CD4-positive, alpha-beta T cell treated with Interleukin-2 at 100 ng/mL for 4 hours (primary cell): ENCODE data around the gene PARN.
"Not testable (repeated sequence)": the region's sequence is repeated elsewhere in the genome, so short reads cannot be mapped to it uniquely, and the experiment has no call there.

ENCODE experiments used
- DNase-seq: peaks from one replicate; pipeline ENCODE4 v3.0.0-alpha.2; 2020; ENCODE audit warnings: low spot score

The PARN gene

GRCh38 chr16:14574698-14575415 lies 55.2 kb downstream of the PARN start:
- DNase-seq = not testable (repeated sequence)

GRCh38 chr16:14572535-14572934 lies 57.5 kb downstream of the PARN start:
- no peak for DNase-seq

GRCh38 chr16:14569213-14569612 lies 60.8 kb downstream of the PARN start:
- DNase-seq = no peak

GRCh38 chr16:14566599-14566998 lies 63.5 kb downstream of the PARN start:
- no peak for DNase-seq

- no peak for DNase-seq
Observed at GRCh38 chr16:14565688-14566025, 64.4 kb downstream of the PARN start.

- DNase-seq = no peak
Observed at GRCh38 chr16:14564861-14565687, 65.0 kb downstream of the PARN start.

GRCh38 chr16:14564323-14564722 lies 65.7 kb downstream of the PARN start:
- DNase-seq = no peak

- DNase-seq = no peak
Observed at GRCh38 chr16:14562691-14563491, 67.2 kb downstream of the PARN start.

- no peak for DNase-seq
Observed at GRCh38 chr16:14560523-14560922, 69.5 kb downstream of the PARN start.

GRCh38 chr16:14559809-14560241 lies 70.2 kb downstream of the PARN start:
- DNase-seq = no peak

- DNase-seq = no peak
Observed at GRCh38 chr16:14553447-14553846, 76.6 kb downstream of the PARN start.

- no peak for DNase-seq
Observed at GRCh38 chr16:14549789-14550153, 80.3 kb downstream of the PARN start.

GRCh38 chr16:14548933-14549788 lies 80.9 kb downstream of the PARN start:
- DNase-seq = no peak

- DNase-seq = no peak
Observed at GRCh38 chr16:14545346-14545884, 84.6 kb downstream of the PARN start.

- not testable (repeated sequence) for DNase-seq
Observed at GRCh38 chr16:14544846-14545245, 85.2 kb downstream of the PARN start.

GRCh38 chr16:14539631-14540030 lies 90.4 kb downstream of the PARN start:
- DNase-seq = no peak

- DNase-seq = no peak
Observed at GRCh38 chr16:14539156-14539555, 90.9 kb downstream of the PARN start.

GRCh38 chr16:14538604-14539003 lies 91.5 kb downstream of the PARN start:
- DNase-seq = no peak

GRCh38 chr16:14531613-14532012 lies 98.4 kb downstream of the PARN start:
- DNase-seq = no peak

GRCh38 chr16:14531101-14531500 lies 99.0 kb downstream of the PARN start:
- DNase-seq = no peak

GRCh38 chr16:14530046-14530445 lies 100.0 kb downstream of the PARN start:
- DNase-seq = no peak
